Ovary (tissue), 9 donors: ENCODE data around the gene MRFAP1L1. TPM values are rescaled to one million over a fixed set of nuclear protein-coding genes. Genes with fewer than 3 reads are reported as not detected.
A peak's percentile ranks its signal among the peaks of the same experiment; 100 is the strongest.

ENCODE experiments used
- DNase-seq, 5 donors: peaks; one replicate each; pipeline ENCODE4 v3.0.0-alpha.2; 2019 to 2020
- H3K27ac ChIP-seq, 2 donors: fragments of 200-600 bp; one replicate each; pipeline versions ENCODE4 v1.5.1 to v1.8.0; 2019 to 2022
- H3K27me3 ChIP-seq: fragments of 200-600 bp; one replicate; pipeline ENCODE4 v1.8.0; 2022
- H3K36me3 ChIP-seq: fragments of 200-600 bp; sonication (generic); one replicate; pipeline ENCODE4 v1.5.1; 2019
- H3K4me1 ChIP-seq: one replicate; pipeline ENCODE4 v1.8.1; 2013; ENCODE audit warnings: mild to moderate bottlenecking, moderate library complexity; ENCODE audit not compliant: insufficient read depth
- H3K4me3 ChIP-seq: fragments of 200-600 bp; sonication (generic); one replicate; pipeline ENCODE4 v1.5.1; 2017
- H3K9me3 ChIP-seq, 2 donors: fragments of 200-600 bp in 1 of 2; sonication (generic) in 1 of 2; one replicate each; pipeline versions ENCODE4 v1.5.1 to v1.8.1; 2013 to 2019; ENCODE audit warnings: mild to moderate bottlenecking in 1 of 2, moderate library complexity in 1 of 2
- EP300 ChIP-seq: sonication (generic); formaldehyde crosslinking; IDR thresholded peaks from one replicate; pipeline ENCODE4 v1.6.1; 2017; ENCODE audit warnings: antibody characterized with exemption
- POLR2A ChIP-seq: fragments of 450-650 bp; IDR thresholded peaks from one replicate; pipeline ENCODE4 v1.6.1; 2017; ENCODE audit warnings: antibody characterized with exemption, mild to moderate bottlenecking, moderate library complexity
- WGBS, 3 donors: extraction: QIAGEN DNeasy Blood & Tissue Kit in 1 of 3; methylation state at CpG; one replicate each; pipeline versions ENCODE4 v1.1.5 to v1.1.7; 2013 to 2017; 5-methylcytosine and 5-hydroxymethylcytosine counted together
- intact Hi-C, 4 donors: fragments of 100-400 bp; cut with DNase I; formaldehyde crosslinking; loops; one replicate each; pipeline versions ENCODE4 v1.11.0 to v1.15.1; 2022 to 2023
- polyA plus RNA-seq, 2 donors: library from polyadenylated mRNA; stranded (reverse); fragments of 200-250 nt in 1 of 2; fragments of 350-450 nt in 1 of 2; fragmentation: Illumina TruSeq in 1 of 2; extraction: RNeasy Lipid Tissue Mini Kit (QIAGEN cat#74804) in 1 of 2; gene quantifications; one replicate each; pipeline ENCODE4 v1.2.3, GENCODE V29; 2013 to 2014
- total RNA-seq, 7 donors: library from RNA; depleted of rRNA in 2 of 7; stranded (reverse); fragments of >200 nt in 2 of 7; fragmentation: NEBNext Ultra II Directional in 3 of 7; extraction: Animal tissue kit (Norgen Biotek cat#: 25700) in 3 of 7; gene quantifications; one replicate each; pipeline versions ENCODE4 v1.1.0 to v1.2.4, GENCODE V29; 2016 to 2023
- TF ChIP-seq, protein P1 (sequence below), 3 donors: fragments of 450-650 bp in 2 of 3; fragments of 200-600 bp in 1 of 3; IDR thresholded peaks; one replicate each; pipeline versions ENCODE4 v1.5.1 to v1.8.0; 2016 to 2022; ENCODE audit warnings: antibody characterized with exemption in 3 of 3, mild to moderate bottlenecking in 1 of 3
- donor health status: DM: no; HTN: no; CAD: no; lungs with moderate emphysema.
- donor health status: DM: no; HTN: no; CAD: no.
- donor health status: Bipolar disorder and iron deficiency.
- donor health status: DM: yes; HTN: yes; CAD: no.
- donor health status: DM: no; HTN: no; CAD: no.
- donor health status: DM: yes; HTN: yes; CAD: no.

The MRFAP1L1 gene
- total and polyA plus RNA-seq, 9 donors, result 59.3 to 80.6 (median 65.3) TPM

GRCh38 chr4:6663596-6664393, 45.9 kb downstream of the MRFAP1L1 start:
- Histone ChIP-seq H3K27me3 (no peaks in the 10 kb centered on the region), H3K9me3 (no peaks in the 10 kb centered on the region), H3K4me1 (peaks cover 4% of the 10 kb centered on the region), H3K4me3 (peak overlapping the region; percentile 29), H3K27ac (no peak overlapping the region), H3K36me3 (no peaks in the 10 kb centered on the region)
- 10 to 21% (median 14%) methylated on average over 28 to 55 of the region's 55 CpGs for WGBS, 3 donors
- peak in 1 of 5 donors; percentile 52 for DNase-seq
- TF ChIP-seq EP300 (no peak), POLR2A (no peak)
- TF ChIP-seq, protein P1, sequence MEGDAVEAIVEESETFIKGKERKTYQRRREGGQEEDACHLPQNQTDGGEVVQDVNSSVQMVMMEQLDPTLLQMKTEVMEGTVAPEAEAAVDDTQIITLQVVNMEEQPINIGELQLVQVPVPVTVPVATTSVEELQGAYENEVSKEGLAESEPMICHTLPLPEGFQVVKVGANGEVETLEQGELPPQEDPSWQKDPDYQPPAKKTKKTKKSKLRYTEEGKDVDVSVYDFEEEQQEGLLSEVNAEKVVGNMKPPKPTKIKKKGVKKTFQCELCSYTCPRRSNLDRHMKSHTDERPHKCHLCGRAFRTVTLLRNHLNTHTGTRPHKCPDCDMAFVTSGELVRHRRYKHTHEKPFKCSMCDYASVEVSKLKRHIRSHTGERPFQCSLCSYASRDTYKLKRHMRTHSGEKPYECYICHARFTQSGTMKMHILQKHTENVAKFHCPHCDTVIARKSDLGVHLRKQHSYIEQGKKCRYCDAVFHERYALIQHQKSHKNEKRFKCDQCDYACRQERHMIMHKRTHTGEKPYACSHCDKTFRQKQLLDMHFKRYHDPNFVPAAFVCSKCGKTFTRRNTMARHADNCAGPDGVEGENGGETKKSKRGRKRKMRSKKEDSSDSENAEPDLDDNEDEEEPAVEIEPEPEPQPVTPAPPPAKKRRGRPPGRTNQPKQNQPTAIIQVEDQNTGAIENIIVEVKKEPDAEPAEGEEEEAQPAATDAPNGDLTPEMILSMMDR (IDR thresholded peaks at IDR 0.05), result no peak
- intact Hi-C loops, result no loop called here

DNA sequence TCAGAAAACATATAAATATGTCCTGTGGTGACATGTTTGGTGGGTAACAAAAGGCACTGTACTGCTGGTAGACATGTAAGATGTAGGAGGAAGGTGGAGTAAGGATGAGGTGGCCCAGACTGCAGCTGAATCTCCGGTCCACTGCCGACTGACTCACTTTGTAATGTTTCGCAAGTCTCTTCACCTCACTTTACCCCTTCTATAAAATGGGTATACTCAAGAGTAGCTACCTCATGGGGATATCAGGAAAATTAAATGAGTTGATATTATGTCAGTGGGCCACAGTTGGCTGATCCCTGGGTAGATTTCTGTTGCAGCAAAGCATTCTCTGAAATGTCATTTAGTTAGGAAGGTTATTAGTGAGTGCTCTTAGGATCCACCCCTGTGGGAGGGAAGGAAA, 47.1 kb downstream of the MRFAP1L1 start:
- intact Hi-C loops, result no loop called here
- H3K4me1 ChIP-seq, result peaks cover 4% of the 10 kb centered on the region

DNA sequence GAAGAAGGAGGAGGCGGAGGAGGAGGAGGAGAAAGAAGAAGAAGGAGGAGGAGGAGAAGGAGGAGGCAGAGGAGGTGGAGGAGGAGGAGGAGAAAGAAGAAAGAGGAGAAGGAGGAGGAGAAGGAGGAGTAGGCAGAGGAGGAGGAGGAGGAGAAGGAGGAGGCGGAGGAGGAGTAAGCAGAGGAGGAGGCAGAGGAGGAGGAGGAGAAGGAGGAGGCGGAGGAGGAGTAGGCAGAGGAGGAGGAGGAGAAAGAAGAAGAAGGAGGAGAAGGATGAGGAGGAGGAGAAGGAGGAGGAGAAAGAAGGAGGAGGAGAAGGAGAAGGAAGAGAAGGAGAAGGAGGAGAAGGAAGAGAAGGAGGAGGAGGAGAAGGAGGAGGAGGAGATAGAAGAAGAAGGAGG, 49.2 kb downstream of the MRFAP1L1 start:
- Histone ChIP-seq H3K27me3 (no peaks in the 10 kb centered on the region), H3K4me3 (no peak overlapping the region), H3K9me3 (no peaks in the 10 kb centered on the region), H3K36me3 (no peaks in the 10 kb centered on the region), H3K4me1 (peaks cover 4% of the 10 kb centered on the region), H3K27ac (no peak overlapping the region)
- DNase-seq, result no peak
- 87 to 94% (median 88%) methylated on average over 3 of the region's 3 CpGs for WGBS, 3 donors
- intact Hi-C loops, result no loop called here
- TF ChIP-seq POLR2A (no peak), EP300 (no peak)
- TF ChIP-seq, protein P1 (IDR thresholded peaks at IDR 0.05), result no peak

More for the DNA sequence above, 47.1 kb downstream of the MRFAP1L1 start:
- Histone ChIP-seq H3K9me3 (no peaks in the 10 kb centered on the region), H3K36me3 (no peaks in the 10 kb centered on the region), H3K27me3 (no peaks in the 10 kb centered on the region), H3K4me3 (no peak overlapping the region), H3K27ac (no peak overlapping the region)
- DNase-seq, result no peak
- TF ChIP-seq, protein P1 (IDR thresholded peaks at IDR 0.05), result no peak
- TF ChIP-seq EP300 (no peak), POLR2A (no peak)
- WGBS, 3 donors, result 89 to 97% (median 96%) methylated on average over 3 of the region's 3 CpGs

DNA sequence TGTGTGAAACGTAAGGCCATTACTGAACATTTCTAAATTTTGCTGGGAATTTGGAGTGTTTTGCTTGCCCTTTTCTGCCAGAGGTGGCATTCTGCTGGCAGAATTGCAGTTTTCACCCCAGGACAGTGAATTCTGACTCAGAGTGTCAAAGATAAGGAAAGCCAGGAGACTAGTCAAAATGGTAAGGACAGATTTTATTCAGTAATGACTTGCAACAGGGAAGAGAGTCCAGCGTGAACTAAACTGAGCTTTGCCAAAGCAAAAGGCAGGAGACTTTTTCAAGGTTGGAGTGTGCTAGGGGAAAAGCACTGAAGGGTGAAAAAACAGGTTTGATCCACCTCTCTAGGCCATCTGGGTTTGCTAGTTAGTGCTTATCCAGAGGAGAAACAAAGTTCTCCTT, 49.8 kb downstream of the MRFAP1L1 start:
- H3K27ac ChIP-seq, result no peak overlapping the region
- WGBS, 3 donors, result 78 to 89% (median 87%) methylated on average over 2 of the region's 2 CpGs
- H3K9me3 ChIP-seq, result no peaks in the 10 kb centered on the region
- H3K4me1 ChIP-seq, result peaks cover 2% of the 10 kb centered on the region
- H3K36me3 ChIP-seq, result no peaks in the 10 kb centered on the region
- no peaks in the 10 kb centered on the region for H3K27me3 ChIP-seq
- no peak for DNase-seq
- TF ChIP-seq EP300 (no peak), POLR2A (no peak)
- TF ChIP-seq, protein P1 (IDR thresholded peaks at IDR 0.05), result no peak
- intact Hi-C loops, result no loop called here
- no peak overlapping the region for H3K4me3 ChIP-seq
